Measurements from ENCODE around the gene GAS7. TPM values are rescaled to one million over a fixed set of nuclear protein-coding genes. Genes with fewer than 3 reads are reported as not detected.

GAS7 gene
- total RNA-seq, 1 donor from 2014 or later: 47.7 TPM

GRCh38 chr17:10196384-10196895, 2.0 kb downstream of the GAS7 start:
- Mint-ChIP-seq H3K4me3 (peak overlapping the region; percentile 70), H3K27ac (no peak overlapping the region), H3K9me3 (peaks cover 16% of the 10 kb centered on the region), H3K36me3 (peaks cover 20% of the 10 kb centered on the region), H3K27me3 (ENCODE audit: low read depth) (peaks cover 12% of the 10 kb centered on the region), H3K4me1 (peaks cover 14% of the 10 kb centered on the region)
- no peak for DNase-seq (ENCODE audit: low spot score in 2 of 2, unreplicated experiment in 2 of 2)
- TF ChIP-seq CTCF (IDR thresholded peaks at IDR 0.05; ENCODE audit: unreplicated experiment): no peak

- Mint-ChIP-seq H3K27me3 (ENCODE audit: low read depth) (peaks cover 6% of the 10 kb centered on the region), H3K4me1 (peaks cover 14% of the 10 kb centered on the region), H3K27ac (no peak overlapping the region)
Observed at GRCh38 chr17:10195090-10195805, 3.2 kb downstream of the GAS7 start.

GRCh38 chr17:10193632-10194031, 4.8 kb downstream of the GAS7 start:
- peaks cover 20% of the 10 kb centered on the region for H3K36me3 Mint-ChIP-seq
- no peak overlapping the region for H3K27ac Mint-ChIP-seq
- no peak for TF ChIP-seq CTCF (IDR thresholded peaks at IDR 0.05; ENCODE audit: unreplicated experiment)
- no peak overlapping the region for H3K4me3 Mint-ChIP-seq
- peaks cover 10% of the 10 kb centered on the region for H3K4me1 Mint-ChIP-seq
- no peak for DNase-seq (ENCODE audit: low spot score in 2 of 2, unreplicated experiment in 2 of 2)
- peaks cover 3% of the 10 kb centered on the region for H3K27me3 Mint-ChIP-seq (ENCODE audit: low read depth)
- H3K9me3 Mint-ChIP-seq: peaks cover 16% of the 10 kb centered on the region

More at GRCh38 chr17:10195090-10195805, 3.2 kb downstream of the GAS7 start:
- peaks cover 16% of the 10 kb centered on the region for H3K9me3 Mint-ChIP-seq
- TF ChIP-seq CTCF (IDR thresholded peaks at IDR 0.05; ENCODE audit: unreplicated experiment): no peak
- H3K36me3 Mint-ChIP-seq: peaks cover 20% of the 10 kb centered on the region
- DNase-seq (ENCODE audit: low spot score in 2 of 2, unreplicated experiment in 2 of 2): no peak
- H3K4me3 Mint-ChIP-seq: no peak overlapping the region

GRCh38 chr17:10192972-10193371, 5.4 kb downstream of the GAS7 start:
- H3K27ac Mint-ChIP-seq: peak overlapping the region; percentile 70
- peaks cover 3% of the 10 kb centered on the region for H3K27me3 Mint-ChIP-seq (ENCODE audit: low read depth)

GRCh38 chr17:10192461-10192860, 5.9 kb downstream of the GAS7 start:
- Mint-ChIP-seq H3K4me1 (peaks cover 13% of the 10 kb centered on the region), H3K9me3 (peaks cover 16% of the 10 kb centered on the region), H3K27ac (peak overlapping the region; percentile 1), H3K36me3 (peaks cover 20% of the 10 kb centered on the region), H3K27me3 (ENCODE audit: low read depth) (peaks cover 3% of the 10 kb centered on the region), H3K4me3 (no peak overlapping the region)
- TF ChIP-seq CTCF (IDR thresholded peaks at IDR 0.05; ENCODE audit: unreplicated experiment): no peak
- DNase-seq (ENCODE audit: low spot score in 2 of 2, unreplicated experiment in 2 of 2): no peak

More at GRCh38 chr17:10192972-10193371, 5.4 kb downstream of the GAS7 start:
- Mint-ChIP-seq H3K9me3 (peaks cover 16% of the 10 kb centered on the region), H3K4me3 (no peak overlapping the region), H3K36me3 (peaks cover 20% of the 10 kb centered on the region), H3K4me1 (peaks cover 13% of the 10 kb centered on the region)
- TF ChIP-seq CTCF (IDR thresholded peaks at IDR 0.05; ENCODE audit: unreplicated experiment): no peak
- DNase-seq (ENCODE audit: low spot score in 2 of 2, unreplicated experiment in 2 of 2): no peak
